ENCODE data around the gene GNPDA2.
"Not testable (repeated sequence)": the region's sequence is repeated elsewhere in the genome, so short reads cannot be mapped to it uniquely, and the experiment has no call there.

GNPDA2 gene

DNA sequence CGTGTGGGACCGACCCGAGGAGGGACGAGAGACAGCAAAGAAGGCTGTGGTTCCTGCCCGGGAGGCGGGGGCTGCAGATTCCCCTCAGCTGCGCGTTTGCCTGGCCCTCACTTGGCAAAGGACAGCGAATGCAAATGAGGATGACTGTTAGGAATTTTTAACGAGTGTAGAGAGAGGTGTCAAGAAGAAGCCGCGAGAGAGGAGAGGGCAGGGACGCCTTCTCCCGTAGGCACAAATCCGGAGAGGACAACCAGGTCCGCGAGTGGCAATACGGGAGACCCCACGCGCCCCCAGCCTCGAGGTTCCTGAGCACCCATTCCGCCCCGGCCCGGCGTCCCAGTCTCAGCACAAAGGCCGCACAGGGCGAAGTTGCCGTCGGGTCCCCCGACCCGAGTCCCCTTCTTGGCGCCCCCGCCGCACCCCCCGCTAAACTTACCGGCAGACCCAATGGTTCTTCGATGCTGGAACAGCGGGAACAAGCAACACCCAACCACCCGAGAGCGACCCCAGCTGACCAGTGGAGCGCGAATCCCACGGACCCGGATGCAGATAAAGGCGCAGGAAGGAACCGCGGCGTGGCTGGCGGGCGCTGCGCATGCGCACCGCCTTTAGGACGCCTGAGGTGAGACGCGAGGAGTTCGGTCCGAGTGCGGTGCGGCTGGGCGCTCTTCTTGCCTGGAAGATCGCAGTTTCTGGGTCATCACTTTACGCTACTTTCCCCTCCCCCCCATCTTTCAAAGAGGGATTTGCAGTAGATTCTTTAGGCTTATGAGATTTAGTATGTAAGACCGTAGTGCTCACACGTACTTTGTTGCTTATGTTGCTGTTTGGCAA lies at the start of gene GNPDA2:
Gene GNPDA2 (minus strand): TSS at position 519 of the 834 bp plus-strand sequence. CDS start 4,349 bp downstream, outside the sequence.
- peak; percentile 77 for DNase-seq

DNA sequence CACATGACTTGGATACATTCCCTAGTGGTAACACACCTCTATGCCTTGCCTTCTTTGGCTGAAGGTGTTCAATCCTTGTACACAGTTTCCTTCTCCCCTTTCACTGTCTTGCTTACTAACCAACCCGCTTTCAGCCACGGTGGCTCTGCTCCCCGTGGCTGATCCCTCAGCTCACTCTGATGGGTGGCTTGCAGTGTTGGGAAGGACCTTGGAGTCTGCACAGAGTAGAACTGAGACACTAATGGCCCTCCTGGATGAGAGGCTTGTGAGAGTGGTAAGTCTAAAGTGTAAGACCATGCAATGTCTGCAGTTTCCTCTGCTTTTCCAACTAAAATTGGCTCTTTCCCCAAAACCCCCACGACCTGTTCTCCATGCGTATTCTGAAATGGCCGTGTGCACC lies 46.0 kb upstream of the GNPDA2 start:
- no peak for DNase-seq

DNA sequence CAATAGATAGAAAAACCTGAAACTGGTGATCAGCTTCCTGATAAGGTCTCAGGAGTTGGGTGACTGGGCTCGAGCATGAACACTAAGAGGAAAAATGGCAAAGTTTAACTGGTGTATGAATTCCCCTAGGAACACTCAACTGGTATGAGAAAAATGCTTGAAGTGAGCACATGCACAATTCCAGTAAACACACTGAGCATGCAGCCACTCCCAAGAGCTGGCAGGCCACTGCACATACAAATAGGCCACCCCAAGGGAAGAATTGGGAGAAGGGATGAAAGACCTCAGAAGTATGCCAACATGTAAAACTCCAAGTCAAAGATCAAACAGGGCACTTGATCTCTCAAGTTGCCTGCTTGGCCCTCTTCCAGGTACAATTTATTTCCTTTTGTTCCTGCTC lies 45.4 kb upstream of the GNPDA2 start:
- DNase-seq = no peak

DNA sequence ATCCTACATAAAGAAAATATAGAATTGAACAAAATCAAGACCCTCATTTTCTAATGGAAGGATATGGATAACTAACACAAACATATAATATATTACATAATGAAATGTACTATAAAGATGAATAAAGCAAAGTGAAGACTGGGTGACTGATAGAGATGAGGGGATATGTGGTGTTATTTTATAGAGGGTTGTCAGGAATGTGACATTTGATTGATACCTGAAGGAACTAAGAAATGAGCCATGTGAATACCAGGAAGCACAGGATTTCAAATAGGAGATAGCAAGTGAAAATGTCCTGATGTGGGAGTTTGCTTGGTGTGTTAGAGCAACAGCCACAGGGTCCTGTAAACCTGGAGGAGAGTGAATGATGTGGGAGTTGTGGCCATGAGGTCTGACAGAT lies 40.1 kb upstream of the GNPDA2 start:
- DNase-seq = no peak

DNA sequence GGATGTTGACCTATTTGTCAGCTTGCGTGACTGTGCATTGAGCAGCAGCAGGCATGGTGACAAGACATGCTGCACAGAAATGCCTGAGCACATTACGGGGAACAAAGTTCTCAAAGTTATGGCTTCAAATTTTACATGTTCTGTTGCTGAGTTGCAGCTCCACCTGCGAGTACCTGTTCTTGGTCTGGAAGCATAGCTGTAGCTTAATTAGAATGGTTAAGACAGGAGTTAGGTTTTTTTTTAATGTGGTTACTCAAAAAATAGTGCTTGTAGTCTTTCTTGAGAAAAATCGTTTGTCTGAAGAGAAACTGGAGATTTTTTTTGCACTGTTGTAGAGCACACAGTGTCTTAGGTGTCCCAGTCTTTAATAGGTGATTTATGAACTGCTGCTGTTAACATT lies 38.8 kb upstream of the GNPDA2 start:
- DNase-seq = no peak

DNA sequence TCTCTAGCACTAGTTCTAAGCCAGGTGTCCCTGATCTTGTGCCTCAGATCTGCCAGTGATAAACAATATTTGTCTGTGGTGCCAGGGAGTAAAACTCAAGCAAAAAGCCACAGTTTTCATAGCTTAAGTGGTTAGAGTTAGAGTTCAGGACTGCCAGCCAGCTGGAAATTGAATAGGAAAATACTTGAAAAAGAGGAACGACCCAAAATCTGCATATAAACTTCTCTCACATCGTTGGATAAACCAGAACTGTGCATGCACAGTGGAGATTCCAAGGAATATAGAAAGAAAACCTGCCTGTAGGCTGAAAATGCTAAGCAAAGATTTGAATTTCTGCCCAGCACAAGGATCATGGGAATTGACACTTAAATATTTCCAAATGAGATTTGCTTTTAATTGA lies 35.0 kb upstream of the GNPDA2 start:
- DNase-seq = no peak

DNA sequence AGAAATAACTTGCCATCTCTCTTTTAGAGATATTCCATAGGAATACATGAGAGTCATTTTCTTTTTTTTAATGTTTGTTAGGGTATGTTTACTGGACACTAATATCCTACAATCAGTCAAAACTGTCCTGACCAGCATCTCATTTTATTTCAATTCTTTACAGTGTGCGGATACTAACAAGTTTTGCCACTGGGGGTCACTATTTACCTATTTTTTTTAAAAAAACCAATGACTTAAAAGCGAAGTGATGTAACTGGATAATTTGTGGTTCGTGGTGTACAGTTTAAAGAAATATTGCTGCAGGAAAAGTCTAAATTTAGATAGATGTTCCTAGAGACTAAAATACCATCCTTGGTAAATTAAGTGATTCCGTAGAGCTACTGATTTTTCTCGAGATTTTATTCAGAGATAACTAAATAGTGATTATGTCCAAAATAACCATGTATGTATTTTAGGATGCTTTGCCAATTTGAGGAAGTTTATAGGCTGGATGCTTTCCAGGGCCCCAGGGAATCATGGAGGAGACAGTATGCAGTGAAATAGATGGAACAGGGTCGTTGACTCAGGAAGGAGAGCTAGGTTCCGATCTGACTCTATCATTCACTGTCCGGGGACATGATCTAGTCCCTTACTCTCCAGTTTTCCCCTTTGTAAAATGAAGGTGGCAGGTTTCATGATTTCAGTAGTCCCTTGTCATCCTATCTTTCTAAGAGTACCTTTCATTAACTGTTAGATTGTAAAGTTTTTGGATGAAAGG lies 34.0 kb upstream of the GNPDA2 start:
- no peak for DNase-seq

DNA sequence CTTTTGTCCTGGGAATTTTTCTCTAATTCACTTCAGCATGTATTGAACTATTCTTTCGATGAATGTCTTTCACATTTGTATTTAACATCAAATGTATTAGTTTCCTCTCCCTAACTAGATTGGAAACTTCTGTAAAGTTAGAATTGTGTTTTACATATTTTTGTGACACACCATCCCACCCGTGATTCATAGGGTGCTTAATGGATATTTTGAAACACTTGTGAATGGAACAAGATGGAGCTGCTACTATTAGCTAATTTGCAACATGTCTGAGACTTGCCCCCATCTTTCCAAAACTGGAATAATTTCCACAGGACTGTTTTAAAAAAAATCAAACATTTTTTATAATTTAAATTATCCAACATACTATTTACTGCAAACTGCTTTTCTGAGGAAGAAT lies 30.2 kb upstream of the GNPDA2 start:
- no peak for DNase-seq

DNA sequence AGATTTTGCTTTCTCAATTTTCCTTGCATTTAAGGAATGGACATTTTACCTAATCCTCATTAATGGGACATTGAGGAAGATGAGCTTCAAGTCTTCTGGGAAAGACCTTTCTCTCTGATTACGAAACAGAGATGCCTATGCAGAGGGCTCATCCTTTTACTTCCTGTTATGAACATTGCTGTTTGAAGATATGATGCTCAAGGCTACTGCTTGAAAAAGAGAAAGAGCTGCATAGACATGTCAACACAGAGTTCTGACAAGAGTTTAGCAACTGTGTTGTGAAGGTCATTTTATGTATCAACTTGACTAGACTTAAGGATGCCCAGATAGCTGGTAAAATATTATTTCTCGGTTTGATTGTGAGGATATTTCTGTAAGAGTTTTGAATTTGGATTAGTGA lies 13.8 kb upstream of the GNPDA2 start:
- no peak for DNase-seq

DNA sequence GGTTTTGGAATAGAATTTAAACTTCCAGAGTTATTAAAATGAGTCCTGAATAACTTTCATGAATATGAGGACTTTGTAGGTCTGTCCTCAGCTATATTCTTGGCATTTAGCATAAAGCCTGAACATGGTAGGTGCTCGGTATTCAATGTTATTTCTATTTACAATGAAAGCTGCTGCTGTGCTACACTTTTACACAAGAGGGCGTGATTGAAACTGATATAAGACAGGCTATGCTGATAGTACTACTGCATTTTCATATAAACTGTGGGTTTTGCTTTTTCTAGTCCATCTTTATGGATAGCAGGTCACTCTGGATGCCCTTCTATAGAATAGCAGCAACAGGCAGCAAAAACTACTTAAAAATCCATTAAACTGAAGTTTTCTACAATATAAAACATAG lies 12.3 kb upstream of the GNPDA2 start:
- no peak for DNase-seq

DNA sequence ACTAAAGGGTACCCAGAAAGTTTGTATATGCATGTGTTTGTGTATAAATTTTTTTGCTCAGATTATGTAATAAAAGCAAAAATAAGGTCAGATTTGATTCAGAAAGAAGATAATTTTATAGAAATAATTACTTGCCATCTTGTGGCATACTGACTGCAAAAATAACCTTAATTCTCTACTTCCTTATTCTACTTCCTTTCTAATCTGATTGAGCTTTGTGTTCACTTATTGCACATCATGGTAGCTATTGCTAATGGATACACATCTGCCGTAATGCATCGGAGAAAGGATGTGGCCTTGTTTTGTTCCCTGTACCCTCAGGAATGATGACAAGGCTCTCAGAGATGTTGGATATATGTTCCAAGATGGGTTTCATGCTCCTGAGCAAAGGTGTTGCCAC lies 10.5 kb upstream of the GNPDA2 start:
- DNase-seq = no peak

DNA sequence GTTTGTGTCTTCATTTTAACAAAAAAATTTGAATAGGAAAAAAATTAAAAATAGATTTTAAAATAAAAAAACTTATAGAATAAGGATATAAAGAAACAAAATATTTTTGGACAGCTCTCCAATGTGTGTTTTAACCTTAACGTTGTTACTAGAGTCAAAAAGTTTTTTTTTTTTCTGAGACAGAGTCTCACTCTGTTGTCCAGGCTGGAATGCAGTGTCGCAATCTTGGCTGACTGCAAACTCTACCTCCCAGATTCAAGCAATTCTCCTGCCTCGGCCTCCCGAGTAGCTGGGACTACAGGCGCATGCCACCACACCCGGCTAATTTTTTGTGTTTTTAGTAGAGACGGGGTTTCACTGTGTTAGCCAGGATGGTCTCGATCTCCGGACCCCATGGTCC lies 2.3 kb upstream of the GNPDA2 start:
- DNase-seq = not testable (repeated sequence)

DNA sequence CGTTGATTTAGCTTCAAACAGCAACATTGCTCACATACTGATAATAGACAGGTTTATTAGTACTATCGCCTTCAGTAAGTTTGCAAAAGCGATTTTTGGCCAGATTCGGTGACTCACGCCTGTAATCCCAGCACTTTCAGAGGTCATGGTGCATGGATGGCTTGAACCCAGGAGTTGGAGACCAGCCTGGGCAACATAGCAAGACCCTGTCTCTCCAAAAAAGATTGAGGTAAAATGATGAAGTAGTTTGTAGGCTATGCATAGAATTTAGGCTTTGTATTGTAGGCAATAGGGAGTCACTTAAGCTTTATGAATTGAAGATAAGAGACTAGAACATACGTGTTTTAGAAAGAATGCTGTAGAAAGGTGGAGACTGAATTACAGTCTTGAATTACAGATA lies 1.1 kb upstream of the GNPDA2 start:
- DNase-seq = no peak

DNA sequence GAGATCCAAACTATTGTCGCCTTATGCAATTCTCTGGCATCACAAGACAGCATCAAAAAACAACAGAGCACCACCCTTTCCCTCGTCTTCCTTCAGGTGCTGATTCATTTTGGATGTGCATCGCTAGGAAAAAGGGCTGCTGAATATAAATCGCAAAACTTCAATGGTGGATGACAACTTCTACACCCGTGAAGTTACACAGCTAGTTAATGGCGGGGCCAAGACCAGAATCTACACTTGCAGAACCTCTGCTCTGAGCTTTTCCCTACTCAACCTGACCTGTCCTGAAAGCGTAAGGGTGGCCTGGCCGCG lies 674 bp downstream of the GNPDA2 start:
- no peak for DNase-seq

DNA sequence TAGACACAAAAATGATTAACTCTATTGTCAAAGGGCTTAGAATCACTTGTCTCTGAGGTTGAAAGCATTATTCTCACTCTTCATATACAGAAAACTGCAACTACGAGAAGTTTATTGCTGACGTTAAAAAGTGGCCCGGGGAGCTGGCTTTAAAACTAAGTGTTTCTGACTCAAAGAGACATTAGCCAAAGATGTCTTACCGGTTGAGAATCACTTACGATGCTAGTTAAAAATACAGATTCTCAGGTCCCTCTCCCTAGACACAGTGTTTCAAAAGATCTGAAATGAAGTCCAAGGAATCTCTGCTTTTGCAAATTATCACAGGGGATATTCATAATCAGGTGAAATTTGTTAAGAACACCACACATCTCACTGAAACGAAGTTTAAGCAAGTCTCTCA lies 1.2 kb downstream of the GNPDA2 start:
- no peak for DNase-seq

DNA sequence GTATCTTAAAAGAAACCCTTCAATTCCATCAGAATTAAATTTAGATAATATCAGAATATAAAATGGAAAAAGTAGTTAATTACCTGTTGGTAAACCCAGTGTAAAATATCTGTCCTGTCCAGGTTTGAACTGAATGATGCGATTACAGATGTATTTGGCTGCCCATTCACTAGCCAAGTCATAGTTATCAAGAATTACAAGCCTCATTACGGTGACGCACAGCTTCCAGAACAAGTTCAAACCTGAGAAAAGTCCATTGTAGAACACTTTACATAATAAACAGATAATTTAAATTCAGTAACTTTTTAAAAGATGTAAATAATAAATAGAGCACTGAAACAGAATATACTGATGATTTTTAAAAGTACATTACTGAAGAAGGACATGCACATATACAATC lies 4.4 kb downstream of the GNPDA2 start:
- no peak for DNase-seq

DNA sequence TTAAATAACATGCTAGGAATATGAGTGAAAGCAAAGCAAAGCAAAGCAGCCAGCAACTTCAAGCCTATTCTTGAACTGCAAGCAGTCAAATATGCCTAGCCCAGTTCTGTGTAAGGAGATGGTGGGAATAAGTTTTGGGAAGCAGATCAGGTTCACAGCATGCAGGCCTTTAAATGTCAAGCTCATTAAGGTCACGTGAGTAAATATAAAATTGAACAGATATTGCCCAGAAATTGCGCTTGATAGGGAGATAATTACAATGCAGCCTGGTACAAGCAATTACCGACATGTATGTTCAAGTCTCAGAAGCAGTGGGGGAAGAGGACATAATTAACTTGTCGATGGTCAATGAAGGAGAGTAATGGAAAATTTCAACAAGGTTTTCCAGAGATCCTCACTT lies 6.0 kb downstream of the GNPDA2 start:
- no peak for DNase-seq

DNA sequence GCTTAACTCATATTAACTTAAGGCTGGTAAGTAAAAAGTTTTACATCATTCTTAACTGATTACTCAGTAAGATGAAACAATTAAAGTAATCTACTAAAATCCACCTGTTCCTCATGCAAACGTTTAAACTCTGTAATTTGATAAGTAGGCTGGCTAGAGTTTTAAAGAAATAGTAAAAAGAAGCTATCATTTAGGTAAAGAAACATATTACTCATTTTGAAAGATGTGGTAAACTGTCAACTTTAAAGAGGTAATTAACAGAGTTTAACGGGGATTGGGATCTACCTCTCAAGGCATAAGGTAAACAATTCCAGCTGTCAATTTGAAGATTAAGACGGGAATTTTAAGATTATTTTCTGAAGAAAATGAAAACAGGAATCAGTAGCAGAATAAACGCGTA lies 9.8 kb downstream of the GNPDA2 start:
- no peak for DNase-seq

DNA sequence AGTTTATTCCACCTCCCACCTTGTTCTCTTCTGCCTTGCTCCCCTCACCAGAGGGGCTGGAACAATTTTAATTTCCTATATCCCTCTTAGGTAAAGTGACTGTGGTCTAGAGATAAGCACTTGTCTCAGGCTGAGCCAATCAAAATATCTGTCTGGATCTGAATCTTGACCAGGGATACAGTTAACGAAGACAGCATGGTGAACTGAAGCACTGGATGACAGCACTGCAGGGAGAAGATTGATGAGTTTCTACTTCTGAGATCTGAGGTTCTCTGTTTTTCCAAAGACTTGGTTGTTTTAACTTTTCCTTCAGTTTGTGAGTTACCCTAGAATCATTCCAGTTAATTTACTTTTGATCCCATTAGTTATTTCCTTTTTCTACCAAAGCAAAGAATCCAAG lies 13.2 kb downstream of the GNPDA2 start:
- no peak for DNase-seq

DNA sequence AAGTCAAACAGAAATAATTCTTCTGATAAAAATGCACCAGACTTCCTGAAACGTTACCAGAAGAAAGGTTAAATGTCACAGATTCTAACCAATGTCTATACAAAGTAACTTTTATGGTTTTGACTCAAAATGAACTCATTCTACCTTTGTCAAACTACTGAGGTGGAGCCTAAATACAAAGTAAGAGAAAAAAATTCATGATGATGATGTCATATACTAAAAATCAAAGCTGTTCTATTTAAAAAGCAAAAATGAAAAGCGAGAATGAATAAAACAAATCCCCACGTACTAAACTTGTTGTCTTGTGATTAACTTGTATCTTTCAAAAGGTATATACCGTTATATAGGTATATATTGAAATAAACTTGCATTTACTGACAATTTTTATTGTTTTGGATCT lies 21.7 kb downstream of the GNPDA2 start:
- no peak for DNase-seq

DNA sequence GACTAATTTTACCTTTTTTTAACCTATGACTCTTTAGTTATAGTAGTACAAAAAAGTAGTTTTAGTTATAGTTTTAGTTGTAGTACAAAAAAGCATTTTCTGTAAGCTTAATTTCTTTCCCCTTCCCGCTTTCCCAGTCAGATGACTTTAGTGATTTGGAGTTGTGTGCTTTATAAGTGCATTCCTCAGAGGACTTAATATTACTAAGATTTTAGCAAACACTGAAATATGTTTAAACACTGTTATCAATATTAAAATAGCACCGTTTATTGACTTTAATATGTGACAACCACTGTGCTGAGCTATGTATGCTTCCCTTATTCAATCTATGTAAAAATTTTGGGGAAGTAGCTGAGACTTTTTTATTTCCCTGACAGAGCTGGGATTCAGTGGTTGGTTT lies 25.3 kb downstream of the GNPDA2 start:
- no peak for DNase-seq

DNA sequence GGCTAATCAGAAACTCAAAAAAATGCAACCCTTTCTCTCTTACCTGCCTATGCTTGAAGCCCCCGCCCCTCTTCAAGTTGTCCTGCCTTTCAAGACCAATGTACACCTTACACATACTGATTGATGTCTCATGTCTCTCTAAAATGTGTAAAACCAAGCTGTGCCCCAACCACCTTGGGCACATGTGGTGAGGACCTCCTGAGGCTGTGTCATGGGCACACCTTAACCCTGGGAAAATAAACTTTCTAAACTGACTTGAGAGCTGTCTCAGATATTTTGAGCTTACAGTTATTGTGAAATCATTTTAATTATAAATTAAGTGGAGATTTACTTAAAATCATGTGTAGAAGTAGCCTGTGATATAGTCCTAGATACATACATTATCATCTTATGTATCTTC lies 25.9 kb downstream of the GNPDA2 start:
- no peak for DNase-seq

DNA sequence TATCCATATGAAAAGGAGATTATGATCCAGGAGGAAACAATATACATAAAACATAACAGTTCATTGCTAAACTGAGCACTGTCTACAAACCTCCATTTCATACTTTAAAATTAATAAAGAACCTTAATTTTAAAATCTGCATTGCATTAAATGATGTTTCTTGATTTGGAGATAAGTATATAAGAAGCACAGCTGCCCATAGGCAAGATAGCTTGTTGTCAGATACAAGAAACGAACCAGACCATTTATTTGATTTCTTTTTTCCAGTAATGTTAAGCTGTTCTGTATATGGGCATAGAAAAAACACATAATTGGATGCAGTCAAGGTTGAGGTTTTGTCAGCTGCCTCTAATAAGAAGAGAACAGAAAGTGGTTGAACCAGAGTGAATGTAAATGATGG lies 41.7 kb downstream of the GNPDA2 start:
- DNase-seq = no peak

DNA sequence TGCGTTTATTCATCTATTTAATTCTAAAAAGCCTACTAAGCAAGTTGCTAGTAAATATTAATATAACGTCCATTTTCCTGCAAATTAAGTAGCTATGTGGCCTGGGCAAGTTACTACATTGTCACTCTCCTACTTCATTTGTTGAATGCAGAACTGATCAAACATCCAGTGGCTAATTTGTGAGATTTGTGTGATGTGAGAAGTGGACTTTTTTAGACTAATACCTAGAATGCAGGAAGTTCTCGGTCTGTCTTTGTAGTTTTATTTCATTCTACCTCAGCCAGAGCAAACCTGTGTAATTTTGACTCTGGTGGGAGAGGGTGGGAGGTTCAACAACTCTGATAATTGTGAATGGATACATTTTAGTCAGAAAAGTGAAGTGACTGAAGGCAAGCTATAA lies 47.3 kb downstream of the GNPDA2 start:
- DNase-seq = no peak
